Measurements from ENCODE around the gene POC1A. TPM values are rescaled to one million over a fixed set of nuclear protein-coding genes. Genes with fewer than 3 reads are reported as not detected.
"Not testable (repeated sequence)": the region's sequence is repeated elsewhere in the genome, so short reads cannot be mapped to it uniquely, and the experiment has no call there.

The POC1A gene
- total RNA-seq, 1 experiment from 2014 or later, result 35.0 TPM

- ChIA-PET CTCF (no interaction called here), POLR2A (ENCODE audit: unreplicated experiment) (no interaction called here)
- Histone ChIP-seq H3K36me3 (ENCODE audit: low read depth) (no peaks in the 10 kb centered on the region), H3K9me2 (ENCODE audit: insufficient read depth) (no peaks in the 10 kb centered on the region), H3F3A (ENCODE audit: insufficient read depth, low read depth) (no peaks in the 10 kb centered on the region; the same call in none of the 2 replicates), H3K4me2 (no peak overlapping the region), H3K27ac (no peak overlapping the region), H2AFZ (no peak overlapping the region), H3K79me2 (ENCODE audit: low read depth) (no peaks in the 10 kb centered on the region), H3K27me3 (ENCODE audit: insufficient read depth, low read depth) (no peaks in the 10 kb centered on the region), H3K4me3 (no peak overlapping the region), H3K9me3 (ENCODE audit: insufficient read depth, low read depth) (no peaks in the 10 kb centered on the region), H4K20me1 (ENCODE audit: insufficient read depth) (no peaks in the 10 kb centered on the region), H3K4me1 (replicated peaks; ENCODE audit: insufficient read depth) (peaks cover 10% of the 10 kb centered on the region)
- no peak for TF ChIP-seq CTCF (conservative IDR thresholded peaks at IDR 0.05)
- TF ChIP-seq EZH2 (IDR thresholded peaks at IDR 0.05; ENCODE audit: low read depth), result no peak
- DNase-seq, result peak in 1 of 2 experiments; percentile 10
- no TSS peak for BruUV-seq (replicated peaks)
- intact Hi-C loops (cut with micrococcal nuclease; ENCODE audit: unreplicated experiment), result no loop called here
These were observed 28.0 kb upstream of the POC1A start for GRCh38 chr3:52182196-52182595.

- H2AFZ ChIP-seq, result no peak overlapping the region
- H3K9me2 ChIP-seq (ENCODE audit: insufficient read depth), result no peaks in the 10 kb centered on the region
- no peaks in the 10 kb centered on the region for H3K79me2 ChIP-seq (ENCODE audit: low read depth)
- peak in 1 of 2 experiments; percentile 38 for DNase-seq
- H3K27ac ChIP-seq, result no peak overlapping the region
- CTCF ChIA-PET, result interaction anchor here (0.6 to 0.8 kb wide), 3 partner anchors 21 to 124 kb away, joined by 3 read pairs; no protein-coding TSS in a partner anchor
- H3K27me3 ChIP-seq (ENCODE audit: insufficient read depth, low read depth), result no peaks in the 10 kb centered on the region
- BruUV-seq (replicated peaks), result no TSS peak
- H4K20me1 ChIP-seq (ENCODE audit: insufficient read depth), result no peaks in the 10 kb centered on the region
- H3K9me3 ChIP-seq (ENCODE audit: insufficient read depth, low read depth), result no peaks in the 10 kb centered on the region
- intact Hi-C loops (cut with micrococcal nuclease; ENCODE audit: unreplicated experiment), result no loop called here
- H3F3A ChIP-seq (ENCODE audit: insufficient read depth, low read depth), result no peaks in the 10 kb centered on the region; the same call in none of the 2 replicates
- no peaks in the 10 kb centered on the region for H3K36me3 ChIP-seq (ENCODE audit: low read depth)
- TF ChIP-seq CTCF (conservative IDR thresholded peaks at IDR 0.05), result no peak
- TF ChIP-seq EZH2 (IDR thresholded peaks at IDR 0.05; ENCODE audit: low read depth), result no peak
- no peak overlapping the region for H3K4me3 ChIP-seq
- POLR2A ChIA-PET (ENCODE audit: unreplicated experiment), result no interaction called here
- H3K4me2 ChIP-seq, result no peak overlapping the region
- peaks cover 17% of the 10 kb centered on the region for H3K4me1 ChIP-seq (replicated peaks; ENCODE audit: insufficient read depth)
These were observed 27.3 kb upstream of the POC1A start for GRCh38 chr3:52181543-52181942.

GRCh38 chr3:52178537-52178936 lies 24.3 kb upstream of the POC1A start:
- intact Hi-C loops (cut with micrococcal nuclease; ENCODE audit: unreplicated experiment), result no loop called here
- POLR2A ChIA-PET (ENCODE audit: unreplicated experiment), result interaction anchor here (0.5 to 0.7 kb wide), 2 partner anchors 20 to 837 kb away, joined by 6 to 9 read pairs; no protein-coding TSS in a partner anchor
- CTCF ChIA-PET, result interaction anchor here (0.5 to 0.7 kb wide), 2 partner anchors 20 to 237 kb away, joined by 3 to 8 read pairs; partner anchors contain the start of gene RRP9

DNA sequence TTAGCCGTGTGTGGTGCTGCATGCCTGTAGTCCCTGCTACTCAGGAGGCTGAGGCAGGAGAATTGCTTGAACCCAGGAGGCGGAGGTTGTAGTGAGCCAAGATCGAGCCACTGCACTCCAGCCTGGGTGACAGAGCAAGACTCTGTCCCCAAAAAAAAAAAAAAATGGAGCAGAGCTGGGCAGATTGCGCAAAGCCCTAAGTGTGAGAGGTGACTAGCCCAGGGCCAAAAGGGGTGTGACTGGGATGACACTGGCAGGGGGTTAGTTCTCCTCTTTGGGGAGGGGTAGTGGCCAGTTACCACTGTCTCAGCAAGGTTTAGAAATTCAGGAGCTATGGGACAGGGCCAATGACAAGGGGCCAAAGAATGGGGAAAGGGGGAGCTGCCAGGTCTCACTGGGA lies 23.9 kb upstream of the POC1A start:
- H2AFZ ChIP-seq; H3K27me3 ChIP-seq (ENCODE audit: insufficient read depth, low read depth); BruUV-seq (replicated peaks); H3K9me2 ChIP-seq (ENCODE audit: insufficient read depth); H3F3A ChIP-seq (ENCODE audit: insufficient read depth, low read depth); H3K27ac ChIP-seq; H3K4me3 ChIP-seq; H3K9me3 ChIP-seq (ENCODE audit: insufficient read depth, low read depth); H4K20me1 ChIP-seq (ENCODE audit: insufficient read depth); H3K36me3 ChIP-seq (ENCODE audit: low read depth); H3K79me2 ChIP-seq (ENCODE audit: low read depth); H3K4me2 ChIP-seq; intact Hi-C loops (cut with micrococcal nuclease; ENCODE audit: unreplicated experiment); DNase-seq: not testable (repeated sequence)
- peaks cover 17% of the 10 kb centered on the region for H3K4me1 ChIP-seq (replicated peaks; ENCODE audit: insufficient read depth)
- CTCF ChIA-PET, result interaction anchor here (0.7 kb wide), 1 partner anchor 237 kb away, joined by 3 read pairs; the partner anchor contains the start of gene RRP9
- POLR2A ChIA-PET (ENCODE audit: unreplicated experiment), result interaction anchor here (0.5 to 0.7 kb wide), 2 partner anchors 21 to 838 kb away, joined by 6 to 9 read pairs; no protein-coding TSS in a partner anchor

More at GRCh38 chr3:52178537-52178936, 24.3 kb upstream of the POC1A start:
- H3K27me3 ChIP-seq (ENCODE audit: insufficient read depth, low read depth), result no peaks in the 10 kb centered on the region
- no TSS peak for BruUV-seq (replicated peaks)
- H3F3A ChIP-seq (ENCODE audit: insufficient read depth, low read depth), result no peaks in the 10 kb centered on the region; the same call in none of the 2 replicates
- H3K9me2 ChIP-seq (ENCODE audit: insufficient read depth), result no peaks in the 10 kb centered on the region
- DNase-seq, result no peak
- H3K4me2 ChIP-seq, result no peak overlapping the region
- H3K4me1 ChIP-seq (replicated peaks; ENCODE audit: insufficient read depth), result peaks cover 17% of the 10 kb centered on the region
- H3K9me3 ChIP-seq (ENCODE audit: insufficient read depth, low read depth), result no peaks in the 10 kb centered on the region
- TF ChIP-seq CTCF (conservative IDR thresholded peaks at IDR 0.05) (no peak), EZH2 (IDR thresholded peaks at IDR 0.05; ENCODE audit: low read depth) (no peak)
- no peak overlapping the region for H3K27ac ChIP-seq
- no peaks in the 10 kb centered on the region for H4K20me1 ChIP-seq (ENCODE audit: insufficient read depth)
- H3K36me3 ChIP-seq (ENCODE audit: low read depth), result no peaks in the 10 kb centered on the region
- no peaks in the 10 kb centered on the region for H3K79me2 ChIP-seq (ENCODE audit: low read depth)
- no peak overlapping the region for H2AFZ ChIP-seq
- H3K4me3 ChIP-seq, result no peak overlapping the region

Data from PC-9 (cell line).